ENCODE data around the gene CSNK2A1.

The CSNK2A1 gene

DNA sequence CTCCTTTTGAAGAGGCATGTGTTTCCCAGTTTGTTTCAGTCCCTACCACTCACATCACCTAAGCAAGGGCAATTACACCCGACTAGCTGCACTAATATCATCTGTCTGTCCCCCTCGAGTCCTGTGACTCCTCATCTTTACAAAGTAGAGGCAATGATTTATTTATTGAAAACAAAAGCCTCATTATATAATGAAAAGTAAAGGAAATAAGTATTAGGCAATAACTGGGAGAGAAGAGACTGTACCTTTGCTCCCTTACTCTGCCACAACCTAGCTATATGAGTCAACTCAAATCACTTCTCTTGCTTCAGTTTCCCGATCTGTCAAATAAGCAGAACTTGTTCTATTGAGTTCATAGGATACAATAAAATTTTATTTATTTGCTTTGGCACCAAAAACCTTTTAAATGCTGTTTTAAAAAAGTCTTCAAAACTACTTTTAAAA is 38.9 kb downstream of the CSNK2A1 start:
- Histone ChIP-seq H3K27ac (ENCODE audit: low read depth, low read length) (no peak overlapping the region), H3K27me3 (ENCODE audit: control insufficient read depth in 5 of 5, insufficient read depth in 4 of 5, low read length in 5 of 5) (no peaks in the 10 kb centered on the region), H3K9me3 (ENCODE audit: control insufficient read depth in 5 of 5, low read length in 5 of 5) (no peaks in the 10 kb centered on the region), H3K4me3 (ENCODE audit: low read depth in 1 of 5, low read length in 5 of 5) (no peak overlapping the region), H3K9ac (ENCODE audit: low read length in 5 of 5) (no peak overlapping the region), H3K36me3 (ENCODE audit: control insufficient read depth in 5 of 5, insufficient read depth in 5 of 5, low read length in 5 of 5) (peaks cover 36 to 58% (median 51%) of the 10 kb centered on the region in 5 donors), H3K4me1 (ENCODE audit: control insufficient read depth in 5 of 5, insufficient read depth in 5 of 5, low read length in 5 of 5) (peaks cover 0 to 13% (median 6%) of the 10 kb centered on the region in 5 donors)

DNA sequence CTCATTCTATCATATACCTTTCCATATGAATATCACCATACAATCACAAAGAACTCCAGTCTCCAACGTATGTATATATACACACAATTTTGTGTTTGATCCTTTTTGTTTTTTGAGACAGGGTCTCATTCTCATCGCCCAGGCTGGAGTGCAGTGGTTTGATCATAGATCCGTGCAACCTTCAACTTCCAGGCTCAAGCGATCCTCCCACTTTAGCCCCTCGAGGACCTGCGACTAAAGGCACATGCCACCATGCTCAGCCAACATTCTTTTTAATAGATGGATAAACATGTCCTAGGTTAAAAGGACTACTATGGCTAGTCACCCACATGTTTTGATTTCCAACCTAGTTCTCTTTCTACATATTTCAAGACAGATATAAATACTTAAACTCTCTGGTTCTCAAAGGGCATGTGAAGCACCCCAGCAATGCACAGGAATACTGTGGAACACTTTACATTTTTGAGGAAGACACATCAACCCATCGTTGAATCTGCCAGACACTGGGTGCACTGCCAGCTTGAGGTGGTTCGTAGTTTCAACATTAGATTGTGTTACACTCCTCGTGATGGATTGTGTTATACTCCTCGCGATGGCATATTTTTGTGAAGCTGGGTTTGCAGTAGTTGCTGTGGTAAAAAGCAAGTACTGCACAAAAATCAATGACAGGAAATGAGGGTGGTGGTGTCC is 40.4 kb downstream of the CSNK2A1 start:
- no peaks in the 10 kb centered on the region for H3K27me3 ChIP-seq (ENCODE audit: control insufficient read depth in 5 of 5, insufficient read depth in 4 of 5, low read length in 5 of 5)
- no peak overlapping the region for H3K4me3 ChIP-seq (ENCODE audit: low read depth in 1 of 5, low read length in 5 of 5)
- no peaks in the 10 kb centered on the region for H3K9me3 ChIP-seq (ENCODE audit: control insufficient read depth in 5 of 5, low read length in 5 of 5)
- no peak overlapping the region for H3K9ac ChIP-seq (ENCODE audit: low read length in 5 of 5)
- peaks cover 0 to 8% (median 2%) of the 10 kb centered on the region in 5 donors for H3K4me1 ChIP-seq (ENCODE audit: control insufficient read depth in 5 of 5, insufficient read depth in 5 of 5, low read length in 5 of 5)
- no peak overlapping the region for H3K27ac ChIP-seq (ENCODE audit: low read depth, low read length)
- peaks cover 50 to 72% (median 61%) of the 10 kb centered on the region in 5 donors for H3K36me3 ChIP-seq (ENCODE audit: control insufficient read depth in 5 of 5, insufficient read depth in 5 of 5, low read length in 5 of 5)

- no peaks in the 10 kb centered on the region for H3K27me3 ChIP-seq (ENCODE audit: control insufficient read depth in 5 of 5, insufficient read depth in 4 of 5, low read length in 5 of 5)
- H3K9ac ChIP-seq (ENCODE audit: low read length in 5 of 5): peak overlapping the region in 1 of 5 donors; percentile 28
- no peak overlapping the region for H3K4me3 ChIP-seq (ENCODE audit: low read depth in 1 of 5, low read length in 5 of 5)
- peak overlapping the region; percentile 88 for H3K27ac ChIP-seq (ENCODE audit: low read depth, low read length)
- H3K9me3 ChIP-seq (ENCODE audit: control insufficient read depth in 5 of 5, low read length in 5 of 5): no peaks in the 10 kb centered on the region
- H3K36me3 ChIP-seq (ENCODE audit: control insufficient read depth in 5 of 5, insufficient read depth in 5 of 5, low read length in 5 of 5): peaks cover 34 to 57% (median 38%) of the 10 kb centered on the region in 5 donors
- peaks cover 6 to 46% (median 20%) of the 10 kb centered on the region in 5 donors for H3K4me1 ChIP-seq (ENCODE audit: control insufficient read depth in 5 of 5, insufficient read depth in 5 of 5, low read length in 5 of 5)
Observed at GRCh38 chr20:497979-498378, 45.6 kb downstream of the CSNK2A1 start.

GRCh38 chr20:496126-496696 is 47.4 kb downstream of the CSNK2A1 start:
- Histone ChIP-seq H3K27ac (ENCODE audit: low read depth, low read length) (peak overlapping the region; percentile 88), H3K36me3 (ENCODE audit: control insufficient read depth in 5 of 5, insufficient read depth in 5 of 5, low read length in 5 of 5) (peaks cover 27 to 61% (median 40%) of the 10 kb centered on the region in 5 donors), H3K27me3 (ENCODE audit: control insufficient read depth in 5 of 5, insufficient read depth in 4 of 5, low read length in 5 of 5) (no peaks in the 10 kb centered on the region), H3K9ac (ENCODE audit: low read length in 5 of 5) (peak overlapping the region in 2 of 5 donors; percentile 10 to 22), H3K4me1 (ENCODE audit: control insufficient read depth in 5 of 5, insufficient read depth in 5 of 5, low read length in 5 of 5) (peaks cover 6 to 49% (median 22%) of the 10 kb centered on the region in 5 donors), H3K9me3 (ENCODE audit: control insufficient read depth in 5 of 5, low read length in 5 of 5) (no peaks in the 10 kb centered on the region), H3K4me3 (ENCODE audit: low read depth in 1 of 5, low read length in 5 of 5) (no peak overlapping the region)

GRCh38 chr20:492159-492558 is 51.4 kb downstream of the CSNK2A1 start:
- Histone ChIP-seq H3K4me3 (ENCODE audit: low read depth in 1 of 5, low read length in 5 of 5) (no peak overlapping the region), H3K9me3 (ENCODE audit: control insufficient read depth in 5 of 5, low read length in 5 of 5) (no peaks in the 10 kb centered on the region), H3K4me1 (ENCODE audit: control insufficient read depth in 5 of 5, insufficient read depth in 5 of 5, low read length in 5 of 5) (peaks cover 6 to 38% (median 17%) of the 10 kb centered on the region in 5 donors), H3K9ac (ENCODE audit: low read length in 5 of 5) (no peak overlapping the region), H3K27ac (ENCODE audit: low read depth, low read length) (no peak overlapping the region), H3K36me3 (ENCODE audit: control insufficient read depth in 5 of 5, insufficient read depth in 5 of 5, low read length in 5 of 5) (peaks cover 22 to 69% (median 52%) of the 10 kb centered on the region in 5 donors), H3K27me3 (ENCODE audit: control insufficient read depth in 5 of 5, insufficient read depth in 4 of 5, low read length in 5 of 5) (no peaks in the 10 kb centered on the region)

GRCh38 chr20:487655-488054 is 55.9 kb downstream of the CSNK2A1 start:
- Histone ChIP-seq H3K27me3 (ENCODE audit: control insufficient read depth in 5 of 5, insufficient read depth in 4 of 5, low read length in 5 of 5) (no peaks in the 10 kb centered on the region), H3K36me3 (ENCODE audit: control insufficient read depth in 5 of 5, insufficient read depth in 5 of 5, low read length in 5 of 5) (peaks cover 42 to 87% (median 68%) of the 10 kb centered on the region in 5 donors), H3K9me3 (ENCODE audit: control insufficient read depth in 5 of 5, low read length in 5 of 5) (no peaks in the 10 kb centered on the region), H3K27ac (ENCODE audit: low read depth, low read length) (no peak overlapping the region), H3K4me3 (ENCODE audit: low read depth in 1 of 5, low read length in 5 of 5) (no peak overlapping the region), H3K9ac (ENCODE audit: low read length in 5 of 5) (no peak overlapping the region), H3K4me1 (ENCODE audit: control insufficient read depth in 5 of 5, insufficient read depth in 5 of 5, low read length in 5 of 5) (peaks cover 0 to 10% (median 8%) of the 10 kb centered on the region in 5 donors)

- Histone ChIP-seq H3K27me3 (ENCODE audit: control insufficient read depth in 5 of 5, insufficient read depth in 4 of 5, low read length in 5 of 5) (no peaks in the 10 kb centered on the region), H3K9me3 (ENCODE audit: control insufficient read depth in 5 of 5, low read length in 5 of 5) (no peaks in the 10 kb centered on the region), H3K4me3 (ENCODE audit: low read depth in 1 of 5, low read length in 5 of 5) (no peak overlapping the region), H3K36me3 (ENCODE audit: control insufficient read depth in 5 of 5, insufficient read depth in 5 of 5, low read length in 5 of 5) (peaks cover 40 to 77% (median 61%) of the 10 kb centered on the region in 5 donors), H3K27ac (ENCODE audit: low read depth, low read length) (no peak overlapping the region), H3K4me1 (ENCODE audit: control insufficient read depth in 5 of 5, insufficient read depth in 5 of 5, low read length in 5 of 5) (peaks cover 0 to 10% (median 8%) of the 10 kb centered on the region in 5 donors), H3K9ac (ENCODE audit: low read length in 5 of 5) (no peak overlapping the region)
Observed at GRCh38 chr20:483815-484644, 59.6 kb downstream of the CSNK2A1 start.

DNA sequence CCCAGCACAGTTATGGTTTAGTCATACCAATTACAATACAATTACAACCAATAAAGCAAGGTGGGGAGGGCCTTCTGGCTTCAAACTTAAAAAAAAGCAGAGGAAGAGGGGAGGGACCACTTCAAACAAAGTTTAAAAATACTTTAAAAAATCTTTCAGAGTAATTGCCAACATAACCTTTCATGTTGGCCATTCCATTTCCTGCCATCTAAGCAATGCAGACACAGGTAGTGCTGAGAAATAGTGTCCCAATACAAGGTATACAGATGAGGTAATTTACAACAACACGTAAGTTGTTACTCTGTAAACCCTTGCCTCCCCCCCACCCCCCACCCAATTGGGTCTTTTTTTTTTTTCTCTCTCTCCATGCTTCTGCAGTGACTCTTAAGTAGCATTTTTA is 62.4 kb downstream of the CSNK2A1 start:
- no peaks in the 10 kb centered on the region for H3K9me3 ChIP-seq (ENCODE audit: control insufficient read depth in 5 of 5, low read length in 5 of 5)
- no peak overlapping the region for H3K4me3 ChIP-seq (ENCODE audit: low read depth in 1 of 5, low read length in 5 of 5)
- no peaks in the 10 kb centered on the region for H3K27me3 ChIP-seq (ENCODE audit: control insufficient read depth in 5 of 5, insufficient read depth in 4 of 5, low read length in 5 of 5)
- peaks cover 0 to 18% (median 8%) of the 10 kb centered on the region in 5 donors for H3K4me1 ChIP-seq (ENCODE audit: control insufficient read depth in 5 of 5, insufficient read depth in 5 of 5, low read length in 5 of 5)
- H3K36me3 ChIP-seq (ENCODE audit: control insufficient read depth in 5 of 5, insufficient read depth in 5 of 5, low read length in 5 of 5): peaks cover 26 to 56% (median 34%) of the 10 kb centered on the region in 5 donors
- H3K27ac ChIP-seq (ENCODE audit: low read depth, low read length): no peak overlapping the region
- H3K9ac ChIP-seq (ENCODE audit: low read length in 5 of 5): no peak overlapping the region

GRCh38 chr20:480044-480443 is 63.5 kb downstream of the CSNK2A1 start:
- H3K27me3 ChIP-seq (ENCODE audit: control insufficient read depth in 5 of 5, insufficient read depth in 4 of 5, low read length in 5 of 5): no peaks in the 10 kb centered on the region
- H3K9ac ChIP-seq (ENCODE audit: low read length in 5 of 5): no peak overlapping the region
- no peak overlapping the region for H3K27ac ChIP-seq (ENCODE audit: low read depth, low read length)
- H3K4me1 ChIP-seq (ENCODE audit: control insufficient read depth in 5 of 5, insufficient read depth in 5 of 5, low read length in 5 of 5): peaks cover 0 to 21% (median 8%) of the 10 kb centered on the region in 5 donors
- H3K4me3 ChIP-seq (ENCODE audit: low read depth in 1 of 5, low read length in 5 of 5): no peak overlapping the region
- peaks cover 17 to 45% (median 24%) of the 10 kb centered on the region in 5 donors for H3K36me3 ChIP-seq (ENCODE audit: control insufficient read depth in 5 of 5, insufficient read depth in 5 of 5, low read length in 5 of 5)
- H3K9me3 ChIP-seq (ENCODE audit: control insufficient read depth in 5 of 5, low read length in 5 of 5): no peaks in the 10 kb centered on the region

Data from subcutaneous abdominal adipose tissue (tissue), 5 donors.